Measurements from ENCODE around the gene LAMA2.
"Not testable (repeated sequence)": the region's sequence is repeated elsewhere in the genome, so short reads cannot be mapped to it uniquely, and the experiment has no call there.

Gene LAMA2

GRCh38 chr6:129008591-129008990 is 125.7 kb downstream of the LAMA2 start:
- no peak for DNase-seq (ENCODE audit: low spot score)

- DNase-seq (ENCODE audit: low spot score): no peak
Observed at GRCh38 chr6:129009851-129010250, 126.9 kb downstream of the LAMA2 start.

- DNase-seq (ENCODE audit: low spot score): no peak
Observed at GRCh38 chr6:129014302-129014701, 131.4 kb downstream of the LAMA2 start.

- no peak for DNase-seq (ENCODE audit: low spot score)
Observed at GRCh38 chr6:129015721-129016120, 132.8 kb downstream of the LAMA2 start.

GRCh38 chr6:129016844-129017243 is 133.9 kb downstream of the LAMA2 start:
- DNase-seq (ENCODE audit: low spot score): no peak

GRCh38 chr6:129022011-129022553 is 139.1 kb downstream of the LAMA2 start:
- DNase-seq (ENCODE audit: low spot score): no peak

GRCh38 chr6:129026601-129027000 is 143.7 kb downstream of the LAMA2 start:
- no peak for DNase-seq (ENCODE audit: low spot score)

GRCh38 chr6:129029778-129030177 is 146.8 kb downstream of the LAMA2 start:
- DNase-seq (ENCODE audit: low spot score): no peak

- DNase-seq (ENCODE audit: low spot score): no peak
Observed at GRCh38 chr6:129030215-129030614, 147.3 kb downstream of the LAMA2 start.

GRCh38 chr6:129031051-129031599 is 148.2 kb downstream of the LAMA2 start:
- DNase-seq (ENCODE audit: low spot score): no peak

GRCh38 chr6:129032602-129033001 is 149.7 kb downstream of the LAMA2 start:
- DNase-seq (ENCODE audit: low spot score): no peak

GRCh38 chr6:129033180-129033579 is 150.2 kb downstream of the LAMA2 start:
- DNase-seq (ENCODE audit: low spot score): no peak

GRCh38 chr6:129033581-129033980 is 150.6 kb downstream of the LAMA2 start:
- no peak for DNase-seq (ENCODE audit: low spot score)

GRCh38 chr6:129041563-129041962 is 158.6 kb downstream of the LAMA2 start:
- DNase-seq (ENCODE audit: low spot score): no peak

GRCh38 chr6:129046526-129046925 is 163.6 kb downstream of the LAMA2 start:
- DNase-seq (ENCODE audit: low spot score): no peak

GRCh38 chr6:129047834-129048233 is 164.9 kb downstream of the LAMA2 start:
- DNase-seq (ENCODE audit: low spot score): no peak

GRCh38 chr6:129050086-129050485 is 167.1 kb downstream of the LAMA2 start:
- no peak for DNase-seq (ENCODE audit: low spot score)

GRCh38 chr6:129053143-129053542 is 170.2 kb downstream of the LAMA2 start:
- not testable (repeated sequence) for DNase-seq (ENCODE audit: low spot score)

- DNase-seq (ENCODE audit: low spot score): no peak
Observed at GRCh38 chr6:129055796-129056195, 172.9 kb downstream of the LAMA2 start.

- DNase-seq (ENCODE audit: low spot score): no peak
Observed at GRCh38 chr6:129059650-129060049, 176.7 kb downstream of the LAMA2 start.

GRCh38 chr6:129069006-129069405 is 186.1 kb downstream of the LAMA2 start:
- no peak for DNase-seq (ENCODE audit: low spot score)

GRCh38 chr6:129073051-129073450 is 190.1 kb downstream of the LAMA2 start:
- no peak for DNase-seq (ENCODE audit: low spot score)

- no peak for DNase-seq (ENCODE audit: low spot score)
Observed at GRCh38 chr6:129073691-129074395, 190.9 kb downstream of the LAMA2 start.

GRCh38 chr6:129084406-129084805 is 201.5 kb downstream of the LAMA2 start:
- no peak for DNase-seq (ENCODE audit: low spot score)

All from HuH-7 (cell line).